ENCODE measurements around the gene ZNF205.

Gene ZNF205

GRCh38 chr16:3155972-3156371 lies 43.6 kb downstream of the ZNF205 start:
- TF ChIP-seq ZNF658 (tag by site-specific recombination; IDR thresholded peaks at IDR 0.05) (no peak), ZNF121 (tag by site-specific recombination; IDR thresholded peaks at IDR 0.05) (peak; percentile 98), ZEB2 (tag by site-specific recombination; IDR thresholded peaks at IDR 0.05) (no peak)
- TF ChIP-seq, protein P1, sequence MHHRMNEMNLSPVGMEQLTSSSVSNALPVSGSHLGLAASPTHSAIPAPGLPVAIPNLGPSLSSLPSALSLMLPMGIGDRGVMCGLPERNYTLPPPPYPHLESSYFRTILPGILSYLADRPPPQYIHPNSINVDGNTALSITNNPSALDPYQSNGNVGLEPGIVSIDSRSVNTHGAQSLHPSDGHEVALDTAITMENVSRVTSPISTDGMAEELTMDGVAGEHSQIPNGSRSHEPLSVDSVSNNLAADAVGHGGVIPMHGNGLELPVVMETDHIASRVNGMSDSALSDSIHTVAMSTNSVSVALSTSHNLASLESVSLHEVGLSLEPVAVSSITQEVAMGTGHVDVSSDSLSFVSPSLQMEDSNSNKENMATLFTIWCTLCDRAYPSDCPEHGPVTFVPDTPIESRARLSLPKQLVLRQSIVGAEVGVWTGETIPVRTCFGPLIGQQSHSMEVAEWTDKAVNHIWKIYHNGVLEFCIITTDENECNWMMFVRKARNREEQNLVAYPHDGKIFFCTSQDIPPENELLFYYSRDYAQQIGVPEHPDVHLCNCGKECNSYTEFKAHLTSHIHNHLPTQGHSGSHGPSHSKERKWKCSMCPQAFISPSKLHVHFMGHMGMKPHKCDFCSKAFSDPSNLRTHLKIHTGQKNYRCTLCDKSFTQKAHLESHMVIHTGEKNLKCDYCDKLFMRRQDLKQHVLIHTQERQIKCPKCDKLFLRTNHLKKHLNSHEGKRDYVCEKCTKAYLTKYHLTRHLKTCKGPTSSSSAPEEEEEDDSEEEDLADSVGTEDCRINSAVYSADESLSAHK (tag by site-specific recombination; IDR thresholded peaks at IDR 0.05) = no peak
- ChIA-PET CTCF (no interaction called here), POLR2A (no interaction called here)
- no peak overlapping the region for H3K4me3 ChIP-seq (ENCODE audit: low read depth, low read length)
- no peaks in the 10 kb centered on the region for H3K36me3 ChIP-seq (ENCODE audit: control insufficient read depth in 2 of 2, insufficient read depth in 1 of 2, low read length in 2 of 2)
- no peak overlapping the region for H3K27ac ChIP-seq (ENCODE audit: extremely low read depth, low read depth, low read length)
- no peaks in the 10 kb centered on the region for H3K4me1 ChIP-seq (ENCODE audit: control insufficient read depth, insufficient read depth, low read length)
- H3K9me3 ChIP-seq (ENCODE audit: control insufficient read depth, insufficient read depth, low read depth, low read length) = no peaks in the 10 kb centered on the region

DNA sequence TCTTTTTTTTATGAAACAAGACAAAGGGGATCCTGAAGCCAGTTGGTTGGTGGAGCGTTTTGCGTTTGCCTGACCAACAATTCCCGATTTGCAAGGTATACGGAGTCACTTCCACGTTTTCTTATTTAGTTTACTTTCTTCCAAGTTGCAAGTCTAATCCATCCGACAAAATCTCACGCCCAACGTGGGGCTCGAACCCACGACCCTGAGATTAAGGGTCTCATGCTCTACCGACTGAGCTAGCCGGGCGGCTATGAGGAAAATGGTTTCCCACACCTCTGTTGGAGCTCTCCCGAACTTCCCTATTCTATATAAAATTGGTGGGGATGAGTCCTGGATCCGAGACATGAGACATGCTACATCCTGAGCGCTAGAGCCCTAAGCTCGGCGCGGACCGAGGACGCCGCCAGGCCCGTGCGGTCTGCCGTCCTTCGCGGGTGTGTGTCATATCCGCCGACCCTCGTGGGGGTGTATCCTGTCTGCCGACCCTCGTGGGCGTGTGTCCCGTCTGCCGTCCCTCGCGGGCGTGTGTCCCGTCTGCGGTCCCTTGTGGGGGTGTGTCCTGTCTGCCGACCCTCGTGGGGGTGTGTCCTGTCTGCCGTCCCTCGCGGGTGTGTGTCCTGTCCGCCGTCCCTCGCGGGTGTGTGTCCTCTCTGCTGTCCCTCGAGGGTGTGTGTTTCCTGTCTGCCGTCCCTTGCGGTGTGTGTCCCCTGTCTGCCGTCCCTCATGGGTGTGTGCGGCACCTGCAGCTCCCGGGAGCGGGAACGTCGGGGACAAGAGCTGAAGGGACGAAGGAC lies 45.0 kb downstream of the ZNF205 start:
- Histone ChIP-seq H3K9me3 (ENCODE audit: control insufficient read depth, insufficient read depth, low read depth, low read length) (no peaks in the 10 kb centered on the region), H3K4me3 (ENCODE audit: low read depth, low read length) (peak overlapping the region; percentile 60), H3K27ac (ENCODE audit: extremely low read depth, low read depth, low read length) (peak overlapping the region; percentile 57; the same call in 1 of the 2 replicates), H3K36me3 (ENCODE audit: control insufficient read depth in 2 of 2, insufficient read depth in 1 of 2, low read length in 2 of 2) (no peaks in the 10 kb centered on the region), H3K4me1 (ENCODE audit: control insufficient read depth, insufficient read depth, low read length) (no peaks in the 10 kb centered on the region)
- ChIA-PET CTCF (interaction anchor here (0.6 to 1.9 kb wide), 5 partner anchors 13 to 187 kb away, joined by 3 to 9 read pairs (median 4); no protein-coding TSS in a partner anchor), POLR2A (interaction anchor here (0.7 to 3.4 kb wide), 6 partner anchors 12 to 32 kb away, joined by 3 to 23 read pairs (median 10); partner anchors contain the start of gene ZNF213)
- TF ChIP-seq ZNF391 (tag by site-specific recombination; IDR thresholded peaks at IDR 0.05; ENCODE audit: borderline replicate concordance, low read depth) (no peak), PRDM10 (tag by site-specific recombination; IDR thresholded peaks at IDR 0.05) (peak; percentile 69; the same call in 1 of the 2 replicates), ZNF335 (tag by site-specific recombination; conservative IDR thresholded peaks at IDR 0.05) (no peak), ZBTB7A (tag by site-specific recombination; IDR thresholded peaks at IDR 0.05; ENCODE audit: low read depth) (peak; percentile 66; the same call in 1 of the 2 replicates), ZBTB48 (tag by site-specific recombination; IDR thresholded peaks at IDR 0.05) (peak; percentile 95), KLF9 (tag by site-specific recombination; IDR thresholded peaks at IDR 0.05; ENCODE audit: low read depth) (peak; percentile 99), SP7 (tag by site-specific recombination; IDR thresholded peaks at IDR 0.05) (peak; percentile 53), ZFP37 (tag by site-specific recombination; IDR thresholded peaks at IDR 0.05) (0 out of 2 replicates have a peak, but pooled peaks have one; percentile 12), ZNF707 (tag by site-specific recombination; IDR thresholded peaks at IDR 0.05) (no peak), ZNF2 (tag by site-specific recombination; IDR thresholded peaks at IDR 0.05) (peak; percentile 49; the same call in 1 of the 2 replicates), ZNF558 (tag by site-specific recombination; IDR thresholded peaks at IDR 0.05) (peak; percentile 79; the same call in 1 of the 2 replicates), YY2 (tag by site-specific recombination; IDR thresholded peaks at IDR 0.05) (no peak), ZNF449 (tag by site-specific recombination; IDR thresholded peaks at IDR 0.05) (peak; percentile 45; the same call in 1 of the 2 replicates), FEZF1 (tag by site-specific recombination; IDR thresholded peaks at IDR 0.05) (no peak), ZSCAN16 (tag by site-specific recombination; IDR thresholded peaks at IDR 0.05) (no peak), ZNF529 (tag by site-specific recombination; IDR thresholded peaks at IDR 0.05; ENCODE audit: insufficient replicate concordance) (no peak), ZNF561 (tag by site-specific recombination; IDR thresholded peaks at IDR 0.05; ENCODE audit: borderline replicate concordance) (peak; percentile 92), ZNF404 (tag by site-specific recombination; IDR thresholded peaks at IDR 0.05) (no peak)
- TF ChIP-seq, protein P2, sequence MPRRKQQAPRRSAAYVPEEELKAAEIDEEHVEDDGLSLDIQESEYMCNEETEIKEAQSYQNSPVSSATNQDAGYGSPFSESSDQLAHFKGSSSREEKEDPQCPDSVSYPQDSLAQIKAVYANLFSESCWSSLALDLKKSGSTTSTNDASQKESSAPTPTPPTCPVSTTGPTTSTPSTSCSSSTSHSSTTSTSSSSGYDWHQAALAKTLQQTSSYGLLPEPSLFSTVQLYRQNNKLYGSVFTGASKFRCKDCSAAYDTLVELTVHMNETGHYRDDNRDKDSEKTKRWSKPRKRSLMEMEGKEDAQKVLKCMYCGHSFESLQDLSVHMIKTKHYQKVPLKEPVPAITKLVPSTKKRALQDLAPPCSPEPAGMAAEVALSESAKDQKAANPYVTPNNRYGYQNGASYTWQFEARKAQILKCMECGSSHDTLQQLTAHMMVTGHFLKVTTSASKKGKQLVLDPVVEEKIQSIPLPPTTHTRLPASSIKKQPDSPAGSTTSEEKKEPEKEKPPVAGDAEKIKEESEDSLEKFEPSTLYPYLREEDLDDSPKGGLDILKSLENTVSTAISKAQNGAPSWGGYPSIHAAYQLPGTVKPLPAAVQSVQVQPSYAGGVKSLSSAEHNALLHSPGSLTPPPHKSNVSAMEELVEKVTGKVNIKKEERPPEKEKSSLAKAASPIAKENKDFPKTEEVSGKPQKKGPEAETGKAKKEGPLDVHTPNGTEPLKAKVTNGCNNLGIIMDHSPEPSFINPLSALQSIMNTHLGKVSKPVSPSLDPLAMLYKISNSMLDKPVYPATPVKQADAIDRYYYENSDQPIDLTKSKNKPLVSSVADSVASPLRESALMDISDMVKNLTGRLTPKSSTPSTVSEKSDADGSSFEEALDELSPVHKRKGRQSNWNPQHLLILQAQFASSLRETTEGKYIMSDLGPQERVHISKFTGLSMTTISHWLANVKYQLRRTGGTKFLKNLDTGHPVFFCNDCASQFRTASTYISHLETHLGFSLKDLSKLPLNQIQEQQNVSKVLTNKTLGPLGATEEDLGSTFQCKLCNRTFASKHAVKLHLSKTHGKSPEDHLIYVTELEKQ (tag by site-specific recombination; IDR thresholded peaks at IDR 0.05; ENCODE audit: borderline replicate concordance) = no peak
